GM12878 (cell line): ENCODE measurements around the gene THADA. TPM values are rescaled to one million over a fixed set of nuclear protein-coding genes. Genes with fewer than 3 reads are reported as not detected.

Experiments
- ETV6 ChIP-seq, 2 experiments: fragments of 450-650 bp in 1 of 2; IDR thresholded peaks in 1 of 2; conservative IDR thresholded peaks in 1 of 2; 2 replicates each; pipeline ENCODE4 v1.6.1; 2014; ENCODE audit warnings: antibody characterized with exemption in 1 of 2, borderline replicate concordance in 1 of 2, low read depth in 1 of 2, mild to moderate bottlenecking in 1 of 2, moderate library complexity in 1 of 2
- EZH2 ChIP-seq: IDR thresholded peaks from 2 replicates; pipeline ENCODE4 v1.6.1; 2012; ENCODE audit warnings: low read depth, mild to moderate bottlenecking, control low read depth, inconsistent platforms, low read length, borderline replicate concordance; ENCODE audit not compliant: control insufficient read depth
- GATAD2B ChIP-seq: fragments of 450-650 bp; conservative IDR thresholded peaks from 2 replicates; pipeline ENCODE4 v1.6.1; 2017; ENCODE audit warnings: low read depth, mild to moderate bottlenecking, moderate library complexity
- MEF2A ChIP-seq: IDR thresholded peaks from 2 replicates; pipeline ENCODE4 v1.6.1; 2011; ENCODE audit warnings: low read depth, mild to moderate bottlenecking, low read length, moderate library complexity; ENCODE audit not compliant: insufficient read depth
- NR2F1 ChIP-seq: fragments of 450-650 bp; conservative IDR thresholded peaks from 2 replicates; pipeline ENCODE4 v1.6.1; 2017; ENCODE audit warnings: mild to moderate bottlenecking
- NRF1 ChIP-seq: conservative IDR thresholded peaks from 2 replicates; pipeline ENCODE4 v1.6.1; 2011; ENCODE audit warnings: mild to moderate bottlenecking, low read depth, low read length, improper control_type of control experiment
- POLR2AphosphoS5 ChIP-seq: IDR thresholded peaks from 2 replicates; pipeline ENCODE4 v1.6.1; 2011; ENCODE audit warnings: mild to moderate bottlenecking, low read length, inconsistent platforms
- SMC3 ChIP-seq: IDR thresholded peaks from 2 replicates; pipeline ENCODE4 v1.6.1; 2011; ENCODE audit warnings: low read length, improper control_type of control experiment, borderline replicate concordance
- TCF3 ChIP-seq: IDR thresholded peaks from 2 replicates; pipeline ENCODE4 v1.6.1; 2012; ENCODE audit warnings: low read depth, mild to moderate bottlenecking, low read length, borderline replicate concordance; ENCODE audit not compliant: insufficient read depth
- polyA plus RNA-seq, 11 experiments: library from polyadenylated mRNA; depleted of rRNA in 4 of 11; unstranded in 6 of 11; stranded (reverse) in 5 of 11; fragments of >200 nt; fragmentation: Nextera tagmentation in 4 of 11; fragmentation: Illumina TruSeq in 1 of 11; extraction: Ambion mirVana in 4 of 11; extraction: Trizol in 1 of 11; gene quantifications; 1 replicate in 1 of 11; 2 replicates in 10 of 11; pipeline versions ENCODE4 v1.2.1 to v1.2.3, GENCODE V29; 2011 to 2016; ENCODE audit warnings: inconsistent platforms in 2 of 11, missing spikeins in 2 of 11, low read depth in 1 of 11
- total RNA-seq, 4 experiments: library from RNA; depleted of rRNA in 3 of 4; stranded (reverse); fragments of >200 nt in 3 of 4; fragmentation: Illumina TruSeq in 1 of 4; extraction: Trizol in 1 of 4; gene quantifications; 2 replicates each; pipeline versions ENCODE4 v1.2.1 to v1.2.3, GENCODE V29; 2013 to 2021
- TF ChIP-seq, protein P1 (sequence below): fragments of 150-350 bp; IDR thresholded peaks from 2 replicates; pipeline ENCODE4 v1.6.1; 2016; ENCODE audit warnings: low read depth, low read length
- TF ChIP-seq, protein P2 (sequence below): fragments of 450-650 bp; IDR thresholded peaks from 2 replicates; pipeline ENCODE4 v1.6.1; 2017; ENCODE audit warnings: mild to moderate bottlenecking, moderate library complexity
- TF ChIP-seq, protein P3 (sequence below): fragments of 450-650 bp; IDR thresholded peaks from 2 replicates; pipeline ENCODE4 v1.6.1; 2014; ENCODE audit warnings: mild to moderate bottlenecking
- TF ChIP-seq, protein P4 (sequence below): fragments of 450-650 bp; formaldehyde crosslinking; IDR thresholded peaks from 2 replicates; pipeline ENCODE4 v1.4.0; 2022; ENCODE audit warnings: mild to moderate bottlenecking, moderate library complexity
- TF ChIP-seq, protein P5 (sequence below): IDR thresholded peaks from 2 replicates; pipeline ENCODE4 v1.6.1; 2012; ENCODE audit warnings: low read length, inconsistent platforms

THADA gene
- total and polyA plus RNA-seq, 10 of the 15 experiments (the other 5 are each of a cell fraction or from before 2014, with no cell fraction given), result 14.6 to 33.2 (median 23.2) TPM

DNA sequence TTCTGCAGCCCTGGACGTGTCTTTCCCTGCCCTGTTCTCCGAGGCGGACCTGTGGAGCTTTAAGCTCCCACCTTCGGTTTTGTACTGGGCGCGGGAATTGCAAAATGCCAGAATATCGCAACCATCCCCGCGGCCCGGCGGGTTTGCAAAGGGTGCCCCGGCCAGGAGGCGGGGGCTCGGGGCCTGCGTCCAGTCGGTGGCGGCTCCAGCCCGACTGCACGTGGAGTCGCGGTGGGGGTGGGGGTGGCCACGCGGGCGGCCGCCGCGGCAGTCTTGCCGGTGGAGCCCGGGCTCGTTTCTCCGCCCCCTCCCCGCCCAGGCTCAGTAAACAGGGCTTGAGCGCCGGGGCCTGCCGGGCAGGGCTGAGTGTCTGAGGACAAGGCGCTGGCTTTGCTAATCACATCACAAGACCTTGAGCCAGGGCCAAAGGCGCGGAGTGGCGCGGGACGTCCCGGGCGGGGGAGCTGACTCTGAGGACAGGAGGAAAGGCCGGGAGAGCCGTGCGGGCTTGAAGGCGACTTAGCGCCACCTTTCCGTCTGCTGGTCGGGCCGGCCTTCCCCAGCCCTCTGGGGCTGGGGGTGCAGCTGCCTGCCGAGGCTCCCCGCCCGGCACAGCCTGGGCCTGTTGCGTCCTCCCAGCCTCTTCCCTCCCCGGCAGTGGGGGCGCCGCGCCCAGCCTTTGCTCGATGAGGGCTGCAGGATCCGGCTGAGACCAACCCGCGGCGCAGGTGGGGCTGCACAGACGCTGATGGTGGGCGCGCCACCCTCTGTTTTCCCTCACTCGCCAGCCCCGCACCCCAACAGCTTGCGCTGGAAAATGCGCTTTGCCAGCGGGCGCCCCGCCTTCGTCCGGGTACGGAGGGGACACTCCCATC, 368.6 kb downstream of the THADA start (continued):
- TF ChIP-seq NR2F1, result no peak
- TF ChIP-seq, protein P1, sequence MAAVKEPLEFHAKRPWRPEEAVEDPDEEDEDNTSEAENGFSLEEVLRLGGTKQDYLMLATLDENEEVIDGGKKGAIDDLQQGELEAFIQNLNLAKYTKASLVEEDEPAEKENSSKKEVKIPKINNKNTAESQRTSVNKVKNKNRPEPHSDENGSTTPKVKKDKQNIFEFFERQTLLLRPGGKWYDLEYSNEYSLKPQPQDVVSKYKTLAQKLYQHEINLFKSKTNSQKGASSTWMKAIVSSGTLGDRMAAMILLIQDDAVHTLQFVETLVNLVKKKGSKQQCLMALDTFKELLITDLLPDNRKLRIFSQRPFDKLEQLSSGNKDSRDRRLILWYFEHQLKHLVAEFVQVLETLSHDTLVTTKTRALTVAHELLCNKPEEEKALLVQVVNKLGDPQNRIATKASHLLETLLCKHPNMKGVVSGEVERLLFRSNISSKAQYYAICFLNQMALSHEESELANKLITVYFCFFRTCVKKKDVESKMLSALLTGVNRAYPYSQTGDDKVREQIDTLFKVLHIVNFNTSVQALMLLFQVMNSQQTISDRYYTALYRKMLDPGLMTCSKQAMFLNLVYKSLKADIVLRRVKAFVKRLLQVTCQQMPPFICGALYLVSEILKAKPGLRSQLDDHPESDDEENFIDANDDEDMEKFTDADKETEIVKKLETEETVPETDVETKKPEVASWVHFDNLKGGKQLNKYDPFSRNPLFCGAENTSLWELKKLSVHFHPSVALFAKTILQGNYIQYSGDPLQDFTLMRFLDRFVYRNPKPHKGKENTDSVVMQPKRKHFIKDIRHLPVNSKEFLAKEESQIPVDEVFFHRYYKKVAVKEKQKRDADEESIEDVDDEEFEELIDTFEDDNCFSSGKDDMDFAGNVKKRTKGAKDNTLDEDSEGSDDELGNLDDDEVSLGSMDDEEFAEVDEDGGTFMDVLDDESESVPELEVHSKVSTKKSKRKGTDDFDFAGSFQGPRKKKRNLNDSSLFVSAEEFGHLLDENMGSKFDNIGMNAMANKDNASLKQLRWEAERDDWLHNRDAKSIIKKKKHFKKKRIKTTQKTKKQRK, result no peak
- TF ChIP-seq, protein P2, sequence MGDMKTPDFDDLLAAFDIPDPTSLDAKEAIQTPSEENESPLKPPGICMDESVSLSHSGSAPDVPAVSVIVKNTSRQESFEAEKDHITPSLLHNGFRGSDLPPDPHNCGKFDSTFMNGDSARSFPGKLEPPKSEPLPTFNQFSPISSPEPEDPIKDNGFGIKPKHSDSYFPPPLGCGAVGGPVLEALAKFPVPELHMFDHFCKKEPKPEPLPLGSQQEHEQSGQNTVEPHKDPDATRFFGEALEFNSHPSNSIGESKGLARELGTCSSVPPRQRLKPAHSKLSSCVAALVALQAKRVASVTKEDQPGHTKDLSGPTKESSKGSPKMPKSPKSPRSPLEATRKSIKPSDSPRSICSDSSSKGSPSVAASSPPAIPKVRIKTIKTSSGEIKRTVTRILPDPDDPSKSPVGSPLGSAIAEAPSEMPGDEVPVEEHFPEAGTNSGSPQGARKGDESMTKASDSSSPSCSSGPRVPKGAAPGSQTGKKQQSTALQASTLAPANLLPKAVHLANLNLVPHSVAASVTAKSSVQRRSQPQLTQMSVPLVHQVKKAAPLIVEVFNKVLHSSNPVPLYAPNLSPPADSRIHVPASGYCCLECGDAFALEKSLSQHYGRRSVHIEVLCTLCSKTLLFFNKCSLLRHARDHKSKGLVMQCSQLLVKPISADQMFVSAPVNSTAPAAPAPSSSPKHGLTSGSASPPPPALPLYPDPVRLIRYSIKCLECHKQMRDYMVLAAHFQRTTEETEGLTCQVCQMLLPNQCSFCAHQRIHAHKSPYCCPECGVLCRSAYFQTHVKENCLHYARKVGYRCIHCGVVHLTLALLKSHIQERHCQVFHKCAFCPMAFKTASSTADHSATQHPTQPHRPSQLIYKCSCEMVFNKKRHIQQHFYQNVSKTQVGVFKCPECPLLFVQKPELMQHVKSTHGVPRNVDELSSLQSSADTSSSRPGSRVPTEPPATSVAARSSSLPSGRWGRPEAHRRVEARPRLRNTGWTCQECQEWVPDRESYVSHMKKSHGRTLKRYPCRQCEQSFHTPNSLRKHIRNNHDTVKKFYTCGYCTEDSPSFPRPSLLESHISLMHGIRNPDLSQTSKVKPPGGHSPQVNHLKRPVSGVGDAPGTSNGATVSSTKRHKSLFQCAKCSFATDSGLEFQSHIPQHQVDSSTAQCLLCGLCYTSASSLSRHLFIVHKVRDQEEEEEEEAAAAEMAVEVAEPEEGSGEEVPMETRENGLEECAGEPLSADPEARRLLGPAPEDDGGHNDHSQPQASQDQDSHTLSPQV, result no peak
- no peak for TF ChIP-seq EZH2
- TF ChIP-seq SMC3, result peak; percentile 21; the same call in 1 of the 2 replicates
- TF ChIP-seq NRF1, result no peak
- no peak for TF ChIP-seq POLR2AphosphoS5
- TF ChIP-seq TCF3, result no peak
- no peak for TF ChIP-seq MEF2A
- TF ChIP-seq, protein P3, sequence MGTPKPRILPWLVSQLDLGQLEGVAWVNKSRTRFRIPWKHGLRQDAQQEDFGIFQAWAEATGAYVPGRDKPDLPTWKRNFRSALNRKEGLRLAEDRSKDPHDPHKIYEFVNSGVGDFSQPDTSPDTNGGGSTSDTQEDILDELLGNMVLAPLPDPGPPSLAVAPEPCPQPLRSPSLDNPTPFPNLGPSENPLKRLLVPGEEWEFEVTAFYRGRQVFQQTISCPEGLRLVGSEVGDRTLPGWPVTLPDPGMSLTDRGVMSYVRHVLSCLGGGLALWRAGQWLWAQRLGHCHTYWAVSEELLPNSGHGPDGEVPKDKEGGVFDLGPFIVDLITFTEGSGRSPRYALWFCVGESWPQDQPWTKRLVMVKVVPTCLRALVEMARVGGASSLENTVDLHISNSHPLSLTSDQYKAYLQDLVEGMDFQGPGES, result no peak
- TF ChIP-seq, protein P4, sequence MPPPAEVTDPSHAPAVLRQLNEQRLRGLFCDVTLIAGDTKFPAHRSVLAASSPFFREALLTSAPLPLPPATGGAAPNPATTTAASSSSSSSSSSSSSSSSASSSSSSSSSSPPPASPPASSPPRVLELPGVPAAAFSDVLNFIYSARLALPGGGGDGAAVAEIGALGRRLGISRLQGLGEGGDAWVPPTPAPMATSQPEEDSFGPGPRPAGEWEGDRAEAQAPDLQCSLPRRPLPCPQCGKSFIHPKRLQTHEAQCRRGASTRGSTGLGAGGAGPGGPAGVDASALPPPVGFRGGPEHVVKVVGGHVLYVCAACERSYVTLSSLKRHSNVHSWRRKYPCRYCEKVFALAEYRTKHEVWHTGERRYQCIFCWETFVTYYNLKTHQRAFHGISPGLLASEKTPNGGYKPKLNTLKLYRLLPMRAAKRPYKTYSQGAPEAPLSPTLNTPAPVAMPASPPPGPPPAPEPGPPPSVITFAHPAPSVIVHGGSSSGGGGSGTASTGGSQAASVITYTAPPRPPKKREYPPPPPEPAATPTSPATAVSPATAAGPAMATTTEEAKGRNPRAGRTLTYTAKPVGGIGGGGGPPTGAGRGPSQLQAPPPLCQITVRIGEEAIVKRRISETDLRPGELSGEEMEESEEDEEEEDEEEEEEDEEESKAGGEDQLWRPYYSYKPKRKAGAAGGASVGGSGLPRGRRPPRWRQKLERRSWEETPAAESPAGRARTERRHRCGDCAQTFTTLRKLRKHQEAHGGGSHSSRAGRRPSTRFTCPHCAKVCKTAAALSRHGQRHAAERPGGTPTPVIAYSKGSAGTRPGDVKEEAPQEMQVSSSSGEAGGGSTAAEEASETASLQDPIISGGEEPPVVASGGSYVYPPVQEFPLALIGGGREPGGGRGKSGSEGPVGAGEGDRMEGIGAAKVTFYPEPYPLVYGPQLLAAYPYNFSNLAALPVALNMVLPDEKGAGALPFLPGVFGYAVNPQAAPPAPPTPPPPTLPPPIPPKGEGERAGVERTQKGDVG (CRISPR knock-in tag), result no peak
- TF ChIP-seq, protein P5, sequence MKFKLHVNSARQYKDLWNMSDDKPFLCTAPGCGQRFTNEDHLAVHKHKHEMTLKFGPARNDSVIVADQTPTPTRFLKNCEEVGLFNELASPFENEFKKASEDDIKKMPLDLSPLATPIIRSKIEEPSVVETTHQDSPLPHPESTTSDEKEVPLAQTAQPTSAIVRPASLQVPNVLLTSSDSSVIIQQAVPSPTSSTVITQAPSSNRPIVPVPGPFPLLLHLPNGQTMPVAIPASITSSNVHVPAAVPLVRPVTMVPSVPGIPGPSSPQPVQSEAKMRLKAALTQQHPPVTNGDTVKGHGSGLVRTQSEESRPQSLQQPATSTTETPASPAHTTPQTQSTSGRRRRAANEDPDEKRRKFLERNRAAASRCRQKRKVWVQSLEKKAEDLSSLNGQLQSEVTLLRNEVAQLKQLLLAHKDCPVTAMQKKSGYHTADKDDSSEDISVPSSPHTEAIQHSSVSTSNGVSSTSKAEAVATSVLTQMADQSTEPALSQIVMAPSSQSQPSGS, result no peak
- no peak for TF ChIP-seq ETV6 (conservative IDR thresholded peaks at IDR 0.05 in 1 of 2, IDR thresholded peaks at IDR 0.05 in 1 of 2; ENCODE audit: borderline replicate concordance in 1 of 2, low read depth in 1 of 2)
- peak; percentile 77 for TF ChIP-seq GATAD2B
